OCI-LY1 (cell line): Measurements from ENCODE around the gene TSPYL4.

ENCODE experiments used
- H2AFZ ChIP-seq: fragments of 200-600 bp; sonication (generic), shearing (Covaris generic); 2 replicates; pipeline ENCODE4 v1.6.0; 2014; ENCODE audit warnings: antibody characterized with exemption, mild to moderate bottlenecking, low read length
- H3F3A ChIP-seq: fragments of 200-600 bp; sonication (generic), shearing (Covaris generic); 2 replicates; pipeline ENCODE4 v1.6.0; 2014; ENCODE audit warnings: mild to moderate bottlenecking, antibody characterized with exemption, low read length, moderate library complexity; ENCODE audit not compliant: insufficient read depth
- H3K27ac ChIP-seq: fragments of 200-600 bp; sonication (generic); 2 replicates; pipeline ENCODE4 v1.5.1; 2014; ENCODE audit warnings: low read length, mixed run types, mild to moderate bottlenecking, low read depth; ENCODE audit not compliant: poor library complexity, severe bottlenecking
- H3K27me3 ChIP-seq: fragments of 200-600 bp; sonication (generic); 2 replicates; pipeline ENCODE4 v1.6.0; 2014; ENCODE audit warnings: antibody characterized with exemption, mild to moderate bottlenecking, low read length, moderate library complexity; ENCODE audit not compliant: insufficient read depth
- H3K36me3 ChIP-seq: fragments of 200-600 bp; sonication (generic); 2 replicates; pipeline ENCODE4 v1.6.1; 2014; ENCODE audit warnings: mild to moderate bottlenecking, antibody characterized with exemption, low read length, moderate library complexity, mixed read lengths; ENCODE audit not compliant: insufficient read depth
- H3K4me1 ChIP-seq: fragments of 200-600 bp; sonication (generic); 2 replicates; pipeline ENCODE4 v1.5.1; 2014; ENCODE audit warnings: mild to moderate bottlenecking, low read length, moderate library complexity; ENCODE audit not compliant: insufficient read depth, severe bottlenecking
- H3K4me2 ChIP-seq: fragments of 200-600 bp; sonication (generic), shearing (Covaris generic); 2 replicates; pipeline ENCODE4 v1.6.1; 2014; ENCODE audit warnings: low read length
- H3K4me3 ChIP-seq: fragments of 200-600 bp; sonication (generic); 2 replicates; pipeline ENCODE4 v1.5.1; 2014; ENCODE audit warnings: low read length, low read depth, mild to moderate bottlenecking, mixed read lengths; ENCODE audit not compliant: poor library complexity, severe bottlenecking
- H3K79me2 ChIP-seq: fragments of 200-600 bp; shearing (Covaris generic); 2 replicates; pipeline ENCODE4 v1.6.1; 2016; ENCODE audit warnings: mixed run types, low read length, mixed read lengths; ENCODE audit not compliant: insufficient read depth
- H3K9ac ChIP-seq: fragments of 200-600 bp; sonication (generic), shearing (Covaris generic); 2 replicates; pipeline ENCODE4 v1.6.1; 2014; ENCODE audit warnings: mild to moderate bottlenecking, low read length, mixed read lengths
- H3K9me2 ChIP-seq: fragments of 200-600 bp; sonication (generic), shearing (Covaris generic); 2 replicates; pipeline ENCODE4 v1.6.1; 2014; ENCODE audit warnings: low read depth, mild to moderate bottlenecking, low read length, mixed read lengths
- H3K9me3 ChIP-seq: fragments of 200-600 bp; shearing (Covaris generic); 2 replicates; pipeline ENCODE4 v1.6.1; 2014; ENCODE audit warnings: low read length, mixed read lengths
- H4K20me1 ChIP-seq: fragments of 200-600 bp; sonication (generic), shearing (Covaris generic); 2 replicates; pipeline ENCODE4 v1.6.0; 2016; ENCODE audit warnings: mild to moderate bottlenecking, low read length; ENCODE audit not compliant: insufficient read depth
- EZH2 ChIP-seq: fragments of 200-600 bp; sonication (generic), shearing (Covaris generic); IDR thresholded peaks from 2 replicates; pipeline ENCODE4 v1.8.0; 2017; ENCODE audit warnings: borderline replicate concordance, mixed run types, mild to moderate bottlenecking, antibody characterized with exemption, low read length, moderate library complexity, mixed read lengths
- TF ChIP-seq, protein P1 (sequence below): fragments of 200-600 bp; sonication (generic), shearing (Covaris generic); IDR thresholded peaks from 2 replicates; pipeline ENCODE4 v1.5.1; 2017; ENCODE audit warnings: mild to moderate bottlenecking, antibody characterized with exemption, low read length, moderate library complexity, mixed read lengths

TSPYL4 gene

DNA sequence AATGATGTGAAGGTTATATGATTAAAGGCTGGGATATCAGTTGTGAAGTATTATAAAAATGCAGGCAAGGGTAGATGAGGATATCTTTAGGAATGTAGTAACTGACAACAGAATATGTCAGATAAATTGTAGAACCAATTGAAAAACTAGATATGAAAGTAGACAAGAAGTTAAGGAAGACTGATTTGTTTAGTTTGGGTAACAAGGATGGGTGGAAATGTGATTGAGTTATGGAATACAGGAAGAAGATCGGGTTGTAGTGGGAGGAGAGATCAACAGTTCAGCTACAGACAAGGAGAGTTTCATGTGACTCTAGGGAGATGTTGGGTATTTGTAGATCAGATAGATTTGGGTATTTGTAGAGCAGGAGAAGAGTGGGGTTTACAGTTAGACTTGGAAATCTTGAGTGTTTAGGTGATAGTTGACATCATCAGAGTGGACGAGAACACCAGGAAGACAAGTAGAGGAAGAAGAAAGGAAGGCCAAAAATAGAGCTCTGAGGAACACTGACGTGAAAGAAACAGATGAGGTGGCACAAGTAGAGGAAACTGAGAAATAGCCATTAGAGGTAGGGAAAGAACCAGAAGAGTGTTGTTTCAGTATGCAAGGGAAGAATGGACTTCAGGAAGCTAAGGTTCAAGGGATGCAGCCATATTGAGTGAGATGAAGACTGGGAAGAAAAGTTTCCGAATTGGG is 38.0 kb upstream of the TSPYL4 start:
- H3K79me2 ChIP-seq, result no peaks in the 10 kb centered on the region
- TF ChIP-seq, protein P1, sequence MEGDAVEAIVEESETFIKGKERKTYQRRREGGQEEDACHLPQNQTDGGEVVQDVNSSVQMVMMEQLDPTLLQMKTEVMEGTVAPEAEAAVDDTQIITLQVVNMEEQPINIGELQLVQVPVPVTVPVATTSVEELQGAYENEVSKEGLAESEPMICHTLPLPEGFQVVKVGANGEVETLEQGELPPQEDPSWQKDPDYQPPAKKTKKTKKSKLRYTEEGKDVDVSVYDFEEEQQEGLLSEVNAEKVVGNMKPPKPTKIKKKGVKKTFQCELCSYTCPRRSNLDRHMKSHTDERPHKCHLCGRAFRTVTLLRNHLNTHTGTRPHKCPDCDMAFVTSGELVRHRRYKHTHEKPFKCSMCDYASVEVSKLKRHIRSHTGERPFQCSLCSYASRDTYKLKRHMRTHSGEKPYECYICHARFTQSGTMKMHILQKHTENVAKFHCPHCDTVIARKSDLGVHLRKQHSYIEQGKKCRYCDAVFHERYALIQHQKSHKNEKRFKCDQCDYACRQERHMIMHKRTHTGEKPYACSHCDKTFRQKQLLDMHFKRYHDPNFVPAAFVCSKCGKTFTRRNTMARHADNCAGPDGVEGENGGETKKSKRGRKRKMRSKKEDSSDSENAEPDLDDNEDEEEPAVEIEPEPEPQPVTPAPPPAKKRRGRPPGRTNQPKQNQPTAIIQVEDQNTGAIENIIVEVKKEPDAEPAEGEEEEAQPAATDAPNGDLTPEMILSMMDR, result no peak
- TF ChIP-seq EZH2, result no peak
- no peak overlapping the region for H3K27ac ChIP-seq
- H3F3A ChIP-seq, result no peaks in the 10 kb centered on the region
- no peak overlapping the region for H3K4me3 ChIP-seq
- H3K9ac ChIP-seq, result no peak overlapping the region
- no peaks in the 10 kb centered on the region for H4K20me1 ChIP-seq
- no peaks in the 10 kb centered on the region for H3K36me3 ChIP-seq
- H3K4me2 ChIP-seq, result no peak overlapping the region
- no peaks in the 10 kb centered on the region for H3K27me3 ChIP-seq
- no peaks in the 10 kb centered on the region for H3K9me3 ChIP-seq
- no peaks in the 10 kb centered on the region for H3K9me2 ChIP-seq
- H2AFZ ChIP-seq, result no peak overlapping the region
- no peaks in the 10 kb centered on the region for H3K4me1 ChIP-seq

DNA sequence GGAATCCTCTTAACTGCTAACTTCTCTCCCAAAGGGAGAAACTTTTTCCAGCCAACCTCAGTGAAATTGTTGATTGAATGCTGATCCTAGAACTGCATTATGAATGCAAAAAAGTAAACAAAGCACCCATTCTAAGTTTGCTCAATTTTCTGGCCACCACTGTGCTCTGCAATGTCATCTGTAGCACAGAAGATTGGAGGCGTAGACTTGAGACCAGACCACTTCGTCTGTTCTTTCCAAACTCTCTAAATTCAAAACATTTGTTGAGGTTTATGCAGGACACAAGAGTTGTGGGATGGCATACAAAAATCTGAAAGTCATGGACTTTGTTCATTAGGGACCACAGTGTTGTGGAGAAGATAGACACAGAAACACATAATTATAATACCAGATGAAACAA is 36.9 kb upstream of the TSPYL4 start:
- H3K79me2 ChIP-seq, result no peaks in the 10 kb centered on the region
- no peak overlapping the region for H3K4me2 ChIP-seq
- no peak overlapping the region for H3K27ac ChIP-seq
- H2AFZ ChIP-seq, result no peak overlapping the region
- H3K9ac ChIP-seq, result no peak overlapping the region
- no peak overlapping the region for H3K4me3 ChIP-seq
- no peaks in the 10 kb centered on the region for H3K9me3 ChIP-seq
- no peaks in the 10 kb centered on the region for H3K27me3 ChIP-seq
- no peaks in the 10 kb centered on the region for H3K4me1 ChIP-seq
- no peaks in the 10 kb centered on the region for H3K9me2 ChIP-seq
- no peak for TF ChIP-seq EZH2
- TF ChIP-seq, protein P1, result no peak
- H3F3A ChIP-seq, result no peaks in the 10 kb centered on the region
- H4K20me1 ChIP-seq, result no peaks in the 10 kb centered on the region
- H3K36me3 ChIP-seq, result no peaks in the 10 kb centered on the region

DNA sequence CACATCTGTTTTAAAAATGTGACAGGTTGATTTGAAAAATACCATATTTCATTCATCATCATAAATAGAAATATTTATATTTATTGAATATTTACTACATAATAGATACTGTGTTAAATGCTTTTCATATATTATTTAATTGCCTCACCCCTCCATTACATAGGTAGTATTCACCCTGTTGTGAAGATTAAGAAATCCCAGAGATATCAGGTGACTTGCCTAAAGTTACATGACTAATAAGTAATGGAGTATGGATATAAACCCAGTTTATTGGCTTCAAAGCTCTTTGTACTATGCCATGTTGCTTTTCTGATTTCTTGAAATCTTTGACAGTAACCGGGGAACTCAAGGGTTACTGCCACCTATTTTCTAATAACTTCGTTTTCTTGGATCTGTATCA is 36.0 kb upstream of the TSPYL4 start:
- no peak overlapping the region for H3K27ac ChIP-seq
- H3K9me2 ChIP-seq, result no peaks in the 10 kb centered on the region
- H3K4me3 ChIP-seq, result no peak overlapping the region
- TF ChIP-seq, protein P1, result no peak
- TF ChIP-seq EZH2, result no peak
- no peaks in the 10 kb centered on the region for H3F3A ChIP-seq
- no peak overlapping the region for H2AFZ ChIP-seq
- H3K4me1 ChIP-seq, result no peaks in the 10 kb centered on the region
- no peaks in the 10 kb centered on the region for H3K9me3 ChIP-seq
- H3K36me3 ChIP-seq, result no peaks in the 10 kb centered on the region
- no peaks in the 10 kb centered on the region for H3K27me3 ChIP-seq
- no peaks in the 10 kb centered on the region for H3K79me2 ChIP-seq
- no peak overlapping the region for H3K9ac ChIP-seq
- H3K4me2 ChIP-seq, result no peak overlapping the region
- no peaks in the 10 kb centered on the region for H4K20me1 ChIP-seq
